Thyroid gland (tissue), 4 donors: ENCODE results near the gene SPATA2L. TPM values are rescaled to one million over a fixed set of nuclear protein-coding genes. Genes with fewer than 3 reads are reported as not detected.

ENCODE experiments used
- DNase-seq, 2 donors: peaks; one replicate each; pipeline ENCODE4 v3.0.0-alpha.2; 2019
- H3K27ac ChIP-seq, 3 donors: fragments of 200-600 bp; sonication (generic); 1 replicate in 2 of 3; 2 replicates in 1 of 3; pipeline ENCODE4 v1.5.1; 2016 to 2019; ENCODE audit warnings: mild to moderate bottlenecking in 1 of 3, moderate library complexity in 1 of 3
- H3K27me3 ChIP-seq: fragments of 200-600 bp; sonication (generic); one replicate; pipeline ENCODE4 v1.5.1; 2019
- H3K36me3 ChIP-seq, 2 donors: fragments of 200-600 bp; sonication (generic); one replicate each; pipeline ENCODE4 v1.5.1; 2016 to 2019
- H3K4me1 ChIP-seq, 2 donors: fragments of 200-600 bp; sonication (generic); one replicate each; pipeline ENCODE4 v1.5.1; 2017 to 2019
- H3K4me3 ChIP-seq, 3 donors: fragments of 200-600 bp; sonication (generic); replicated peaks in 1 of 3; 1 replicate in 2 of 3; 2 replicates in 1 of 3; pipeline ENCODE4 v1.5.1; 2016; ENCODE audit warnings: mild to moderate bottlenecking in 1 of 3
- H3K9me3 ChIP-seq: fragments of 200-600 bp; sonication (generic); one replicate; pipeline ENCODE4 v1.5.1; 2017
- POLR2A ChIP-seq, 2 donors: fragments of 450-650 bp; IDR thresholded peaks; one replicate each; pipeline ENCODE4 v1.6.1; 2017; ENCODE audit warnings: antibody characterized with exemption in 2 of 2, mild to moderate bottlenecking in 2 of 2, moderate library complexity in 1 of 2
- WGBS, 2 donors: methylation state at CpG; one replicate each; pipeline ENCODE4 v1.1.5; 2017; 5-methylcytosine and 5-hydroxymethylcytosine counted together
- intact Hi-C: fragments of 100-400 bp; cut with DNase I; formaldehyde crosslinking; loops from one replicate; pipeline ENCODE4 v1.15.1; 2023
- total RNA-seq, 4 donors: library from RNA; depleted of rRNA; stranded (reverse); fragments of >200 nt; gene quantifications; one replicate each; pipeline ENCODE4 v1.2.3, GENCODE V29; 2016
- TF ChIP-seq, protein P1 (sequence below), 6 experiments: fragments of 200-600 bp in 3 of 6; fragments of 450-650 bp in 3 of 6; sonication (generic) in 3 of 6; IDR thresholded peaks; one replicate each; pipeline ENCODE4 v1.5.1; 2016 to 2019; ENCODE audit warnings: antibody characterized with exemption in 6 of 6, mild to moderate bottlenecking in 2 of 6, inconsistent platforms in 1 of 6, moderate library complexity in 1 of 6

SPATA2L gene
- total RNA-seq, 4 donors from 2014 or later, result 22.4 to 31.9 (median 27.7) TPM

DNA sequence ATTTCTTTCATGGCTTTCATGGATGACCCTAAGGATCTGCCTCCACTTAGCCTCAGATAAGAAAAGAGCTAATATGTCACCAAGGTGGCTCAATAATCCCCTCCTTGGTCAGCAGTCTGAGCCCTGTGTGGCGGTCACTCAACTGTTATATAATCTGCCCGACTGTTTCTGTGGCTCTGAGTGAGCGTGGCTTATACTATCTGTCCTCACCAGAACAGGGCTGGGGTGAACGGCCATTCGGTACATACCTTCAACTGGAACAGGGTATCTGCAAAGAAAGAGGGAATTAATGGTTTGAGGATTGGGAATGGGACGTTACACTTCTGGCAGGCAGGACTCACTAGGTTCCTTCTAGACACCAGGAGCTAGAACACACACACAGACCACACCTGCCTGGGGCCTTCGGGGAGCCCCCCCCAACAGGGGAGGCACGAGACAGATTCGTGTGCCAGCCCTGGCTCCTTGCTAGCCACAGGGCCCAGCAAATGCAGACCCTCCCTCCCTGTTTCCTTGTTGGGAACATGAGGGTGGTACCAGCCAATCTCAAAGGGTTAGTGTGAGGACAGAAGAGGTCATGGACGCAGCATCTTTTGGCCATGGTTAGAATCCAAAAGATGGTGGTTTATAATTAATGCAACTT lies 47.7 kb downstream of the SPATA2L start:
- Histone ChIP-seq H3K27ac (no peak overlapping the region), H3K27me3 (no peaks in the 10 kb centered on the region), H3K36me3 (no peaks in the 10 kb centered on the region), H3K4me1 (peaks cover 8 to 14% of the 10 kb centered on the region in 2 donors), H3K4me3 (no peak overlapping the region), H3K9me3 (no peaks in the 10 kb centered on the region)
- TF ChIP-seq, protein P1, sequence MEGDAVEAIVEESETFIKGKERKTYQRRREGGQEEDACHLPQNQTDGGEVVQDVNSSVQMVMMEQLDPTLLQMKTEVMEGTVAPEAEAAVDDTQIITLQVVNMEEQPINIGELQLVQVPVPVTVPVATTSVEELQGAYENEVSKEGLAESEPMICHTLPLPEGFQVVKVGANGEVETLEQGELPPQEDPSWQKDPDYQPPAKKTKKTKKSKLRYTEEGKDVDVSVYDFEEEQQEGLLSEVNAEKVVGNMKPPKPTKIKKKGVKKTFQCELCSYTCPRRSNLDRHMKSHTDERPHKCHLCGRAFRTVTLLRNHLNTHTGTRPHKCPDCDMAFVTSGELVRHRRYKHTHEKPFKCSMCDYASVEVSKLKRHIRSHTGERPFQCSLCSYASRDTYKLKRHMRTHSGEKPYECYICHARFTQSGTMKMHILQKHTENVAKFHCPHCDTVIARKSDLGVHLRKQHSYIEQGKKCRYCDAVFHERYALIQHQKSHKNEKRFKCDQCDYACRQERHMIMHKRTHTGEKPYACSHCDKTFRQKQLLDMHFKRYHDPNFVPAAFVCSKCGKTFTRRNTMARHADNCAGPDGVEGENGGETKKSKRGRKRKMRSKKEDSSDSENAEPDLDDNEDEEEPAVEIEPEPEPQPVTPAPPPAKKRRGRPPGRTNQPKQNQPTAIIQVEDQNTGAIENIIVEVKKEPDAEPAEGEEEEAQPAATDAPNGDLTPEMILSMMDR (IDR thresholded peaks at IDR 0.05), result no peak
- no peak for TF ChIP-seq POLR2A (IDR thresholded peaks at IDR 0.05)
- no peak for DNase-seq
- 88 to 92% methylated on average over 9 to 10 of the region's 10 CpGs for WGBS, 2 donors
- intact Hi-C loops, result no loop called here

DNA sequence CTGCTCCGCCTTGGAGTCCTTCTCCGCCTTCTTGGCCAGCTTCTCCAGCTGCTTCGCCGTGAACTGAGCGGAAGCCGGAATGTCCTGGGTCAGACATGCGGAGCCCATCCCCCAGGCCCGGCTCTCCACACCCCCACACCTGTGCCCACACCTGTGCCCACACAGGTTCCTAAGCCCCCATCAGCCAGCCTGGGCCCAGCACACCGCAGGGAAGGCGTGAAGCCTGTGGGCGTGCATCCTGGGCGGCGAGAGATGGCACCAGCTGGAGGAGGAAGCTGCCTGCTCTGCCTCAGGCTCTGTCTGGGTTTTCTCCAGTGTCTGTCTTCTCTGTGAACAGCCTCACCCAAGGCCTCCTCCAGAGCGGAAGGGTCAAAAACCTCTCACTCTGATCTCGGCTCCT lies 49.9 kb downstream of the SPATA2L start:
- Histone ChIP-seq H3K27ac (no peak overlapping the region), H3K9me3 (no peaks in the 10 kb centered on the region), H3K4me1 (peaks cover 3 to 5% of the 10 kb centered on the region in 2 donors), H3K36me3 (peaks cover 8% of the 10 kb centered on the region in 2 donors), H3K4me3 (no peak overlapping the region), H3K27me3 (no peaks in the 10 kb centered on the region)
- DNase-seq, result no peak
- TF ChIP-seq POLR2A (IDR thresholded peaks at IDR 0.05), result no peak
- TF ChIP-seq, protein P1 (IDR thresholded peaks at IDR 0.05), result no peak
- WGBS, 2 donors, result 93 to 97% methylated on average over 15 of the region's 15 CpGs
- intact Hi-C loops, result no loop called here

DNA sequence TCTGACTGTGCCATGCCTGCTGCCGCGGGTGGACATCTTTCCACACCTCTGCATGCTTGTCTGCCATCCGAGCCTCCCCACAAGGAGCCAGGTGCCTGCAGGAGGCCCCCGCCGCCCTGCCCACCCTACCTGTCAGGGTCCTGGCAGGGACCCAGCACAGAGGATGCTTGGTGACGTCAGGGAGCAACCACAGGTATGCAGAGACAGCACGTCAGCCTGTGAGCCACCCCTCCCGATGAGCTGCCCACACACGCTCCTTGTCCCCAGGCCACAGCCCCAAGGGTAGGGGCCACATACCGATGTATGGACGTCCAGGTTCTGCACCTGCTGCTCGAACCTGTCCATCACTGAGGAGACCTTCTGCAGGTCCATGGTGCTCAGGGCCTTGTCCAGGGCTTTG lies 54.6 kb downstream of the SPATA2L start:
- TF ChIP-seq, protein P1 (IDR thresholded peaks at IDR 0.05), result no peak
- TF ChIP-seq POLR2A (IDR thresholded peaks at IDR 0.05), result no peak
- Histone ChIP-seq H3K4me3 (no peak overlapping the region), H3K36me3 (peaks cover 27 to 29% of the 10 kb centered on the region in 2 donors), H3K27ac (no peak overlapping the region), H3K9me3 (no peaks in the 10 kb centered on the region), H3K4me1 (no peaks in the 10 kb centered on the region), H3K27me3 (no peaks in the 10 kb centered on the region)
- no peak for DNase-seq
- intact Hi-C loops, result no loop called here
- WGBS, 2 donors, result 86 to 97% methylated on average over 3 to 6 of the region's 12 CpGs

Other genes starting within 250 kb of the SPATA2L start
- gene ANKRD11, start 211.1 kb downstream of the SPATA2L start, total RNA-seq, result 10 to 100 TPM; 62.1 to 90.4 (median 75.0) TPM
- gene SPG7, start 193.3 kb downstream of the SPATA2L start, total RNA-seq, result 100 to 1,000 TPM; 218 to 392 (median 285) TPM
- 1,000 to 10,000 TPM; 5,127 to 8,436 (median 6,104) TPM for gene RPL13, start 141.0 kb downstream of the SPATA2L start, total RNA-seq
- gene CPNE7, start 125.9 kb downstream of the SPATA2L start, total RNA-seq, result 1 to 10 TPM in 1 of 4 donors, under 1 TPM in 1, not detected in 2; 0.44 to 1.1 TPM
- gene DPEP1, start 88.1 kb downstream of the SPATA2L start, total RNA-seq, result 1 to 10 TPM in 2 of 4 donors, under 1 TPM in 2; 0.29 to 5.0 (median 1.3) TPM
- 10 to 100 TPM; 66.8 to 95.1 (median 76.0) TPM for gene CHMP1A, start 44.0 kb downstream of the SPATA2L start, total RNA-seq
- 1 to 10 TPM; 6.0 to 8.9 (median 7.5) TPM for gene SPATA33, start 43.9 kb downstream of the SPATA2L start, total RNA-seq
- 100 to 1,000 TPM in 1 of 4 donors, 10 to 100 TPM in 3; 88.7 to 109 (median 91.3) TPM for gene CDK10, start 15.0 kb downstream of the SPATA2L start, total RNA-seq
- 10 to 100 TPM in 1 of 4 donors, 1 to 10 TPM in 3; 3.1 to 15.6 (median 9.0) TPM for gene VPS9D1, start 19.2 kb upstream of the SPATA2L start, total RNA-seq
- 10 to 100 TPM; 21.2 to 38.9 (median 24.9) TPM for gene ZNF276, start 19.8 kb upstream of the SPATA2L start, total RNA-seq
- gene FANCA, start 114.9 kb upstream of the SPATA2L start, total RNA-seq, result 10 to 100 TPM in 1 of 4 donors, 1 to 10 TPM in 3; 2.3 to 10.3 (median 3.6) TPM
- gene SPIRE2, start 126.8 kb upstream of the SPATA2L start, total RNA-seq, result 10 to 100 TPM in 2 of 4 donors, 1 to 10 TPM in 2; 7.0 to 10.9 (median 9.5) TPM
- gene TCF25, start 171.9 kb upstream of the SPATA2L start, total RNA-seq, result 100 to 1,000 TPM; 144 to 266 (median 201) TPM
- gene MC1R, start 217.2 kb upstream of the SPATA2L start, total RNA-seq, result 10 to 100 TPM in 2 of 4 donors, 1 to 10 TPM in 2; 7.7 to 16.2 (median 11.4) TPM
- gene TUBB3, start 221.6 kb upstream of the SPATA2L start, total RNA-seq, result 1 to 10 TPM in 1 of 4 donors, under 1 TPM in 3; 0.33 to 2.4 (median 0.68) TPM
- gene DEF8, start 247.1 kb upstream of the SPATA2L start, total RNA-seq, result 10 to 100 TPM; 45.0 to 80.9 (median 72.1) TPM